NCI-H226 (cell line): Measurements from ENCODE around the gene BTBD16.

Experiments used
- DNase-seq: peaks from one replicate; pipeline ENCODE4 v3.0.0-alpha.2; 2015

Gene BTBD16

GRCh38 chr10:122323941-122324675 is 53.0 kb downstream of the BTBD16 start:
- DNase-seq, result no peak

- no peak for DNase-seq
These were observed 54.1 kb downstream of the BTBD16 start for GRCh38 chr10:122325235-122325634.

- DNase-seq, result no peak
These were observed 55.3 kb downstream of the BTBD16 start for GRCh38 chr10:122326385-122326784.

GRCh38 chr10:122326806-122327205 is 55.7 kb downstream of the BTBD16 start:
- DNase-seq, result no peak

GRCh38 chr10:122327237-122328206 is 56.4 kb downstream of the BTBD16 start:
- DNase-seq, result no peak

- no peak for DNase-seq
These were observed 57.6 kb downstream of the BTBD16 start for GRCh38 chr10:122328676-122329075.

- no peak for DNase-seq
These were observed 58.3 kb downstream of the BTBD16 start for GRCh38 chr10:122329416-122329815.

GRCh38 chr10:122331100-122331499 is 60.0 kb downstream of the BTBD16 start:
- no peak for DNase-seq

- DNase-seq, result no peak
These were observed 60.7 kb downstream of the BTBD16 start for GRCh38 chr10:122331615-122332446.

- no peak for DNase-seq
These were observed 61.9 kb downstream of the BTBD16 start for GRCh38 chr10:122333037-122333436.

GRCh38 chr10:122336332-122336731 is 65.2 kb downstream of the BTBD16 start:
- DNase-seq, result no peak

- no peak for DNase-seq
These were observed 65.9 kb downstream of the BTBD16 start for GRCh38 chr10:122336961-122337360.

GRCh38 chr10:122338609-122339441 is 67.7 kb downstream of the BTBD16 start:
- no peak for DNase-seq

GRCh38 chr10:122341141-122341810 is 70.2 kb downstream of the BTBD16 start:
- peak; percentile 55 for DNase-seq

GRCh38 chr10:122342293-122343134 is 71.4 kb downstream of the BTBD16 start:
- DNase-seq, result no peak

- DNase-seq, result no peak
These were observed 72.2 kb downstream of the BTBD16 start for GRCh38 chr10:122343135-122343800.

- DNase-seq, result no peak
These were observed 72.8 kb downstream of the BTBD16 start for GRCh38 chr10:122343936-122344335.

- DNase-seq, result no peak
These were observed 73.7 kb downstream of the BTBD16 start for GRCh38 chr10:122344741-122345258.

- no peak for DNase-seq
These were observed 75.3 kb downstream of the BTBD16 start for GRCh38 chr10:122346326-122346950.
